HepG2 (cell line): ENCODE data around the gene CBX2. TPM values are rescaled to one million over a fixed set of nuclear protein-coding genes. Genes with fewer than 3 reads are reported as not detected.

Source experiments
- AKNA ChIP-seq: sonication (generic); formaldehyde crosslinking; IDR thresholded peaks from 2 replicates; pipeline ENCODE4 v1.4.0; 2020; ENCODE audit warnings: missing genetic modification reagents, borderline replicate concordance
- ELF4 ChIP-seq: sonication (generic); formaldehyde crosslinking; IDR thresholded peaks from 2 replicates; pipeline ENCODE4 v1.5.0; 2020; ENCODE audit warnings: missing genetic modification reagents, mild to moderate bottlenecking, moderate library complexity, borderline replicate concordance
- KDM1A ChIP-seq: IDR thresholded peaks from 2 replicates; pipeline ENCODE4 v1.6.1; 2016; ENCODE audit warnings: missing compliant biosample characterization
- MATR3 ChIP-seq: sonication (generic); formaldehyde crosslinking; IDR thresholded peaks from 2 replicates; pipeline ENCODE4 v1.4.0; 2020; ENCODE audit warnings: missing genetic modification reagents
- MBD4 ChIP-seq: IDR thresholded peaks from 2 replicates; pipeline ENCODE4 v1.6.1; 2012; ENCODE audit warnings: low read length, inconsistent platforms, borderline replicate concordance
- MEIS2 ChIP-seq: sonication (generic); formaldehyde crosslinking; IDR thresholded peaks from 2 replicates; pipeline ENCODE4 v1.9.0; 2021; ENCODE audit warnings: mild to moderate bottlenecking, missing genetic modification reagents
- PHF21A ChIP-seq: sonication (generic); formaldehyde crosslinking; IDR thresholded peaks from 2 replicates; pipeline ENCODE4 v1.5.0; 2020; ENCODE audit warnings: mild to moderate bottlenecking, missing genetic modification reagents
- PRDM10 ChIP-seq: sonication (generic); formaldehyde crosslinking; IDR thresholded peaks from 2 replicates; pipeline ENCODE4 v1.4.0; 2020; ENCODE audit warnings: low read depth, missing genetic modification reagents
- RBAK ChIP-seq: sonication (generic); formaldehyde crosslinking; IDR thresholded peaks from 2 replicates; pipeline ENCODE4 v1.5.1; 2020; ENCODE audit warnings: mild to moderate bottlenecking, missing genetic modification reagents
- SALL1 ChIP-seq: sonication (generic); formaldehyde crosslinking; IDR thresholded peaks from 2 replicates; pipeline ENCODE4 v1.8.0; 2022; ENCODE audit warnings: mild to moderate bottlenecking, missing genetic modification reagents
- SP1 ChIP-seq, 2 experiments: fragments of 450-650 bp in 1 of 2; sonication (generic) in 1 of 2; formaldehyde crosslinking in 1 of 2; IDR thresholded peaks; 2 replicates each; pipeline versions ENCODE4 v1.4.0 to v1.6.1; 2016 to 2020; ENCODE audit warnings: missing genetic modification reagents in 1 of 2
- ZBTB26 ChIP-seq: IDR thresholded peaks from 2 replicates; pipeline ENCODE4 v1.6.1; 2016; ENCODE audit warnings: missing compliant biosample characterization, missing genetic modification reagents, borderline replicate concordance
- ZFYVE20 ChIP-seq: sonication (generic); formaldehyde crosslinking; IDR thresholded peaks from 2 replicates; pipeline ENCODE4 v1.8.0; 2023; ENCODE audit warnings: low read depth, mild to moderate bottlenecking, moderate library complexity, missing genetic modification reagents, borderline replicate concordance
- ZKSCAN5 ChIP-seq: sonication (generic); formaldehyde crosslinking; IDR thresholded peaks from 2 replicates; pipeline ENCODE4 v1.5.1; 2020; ENCODE audit warnings: mild to moderate bottlenecking, missing genetic modification reagents
- ZNF367 ChIP-seq: sonication (generic); formaldehyde crosslinking; IDR thresholded peaks from 2 replicates; pipeline ENCODE4 v1.4.0; 2020; ENCODE audit warnings: missing genetic modification reagents, borderline replicate concordance
- ZNF557 ChIP-seq: sonication (generic); formaldehyde crosslinking; IDR thresholded peaks from 2 replicates; pipeline ENCODE4 v1.4.0; 2020; ENCODE audit warnings: missing genetic modification reagents
- ZNF567 ChIP-seq: sonication (generic); formaldehyde crosslinking; IDR thresholded peaks from 2 replicates; pipeline ENCODE4 v1.8.1; 2023; ENCODE audit warnings: mild to moderate bottlenecking, missing genetic modification reagents, borderline replicate concordance
- ZNF784 ChIP-seq: sonication (generic); formaldehyde crosslinking; IDR thresholded peaks from 2 replicates; pipeline ENCODE4 v1.5.1; 2020; ENCODE audit warnings: missing genetic modification reagents, mild to moderate bottlenecking, borderline replicate concordance
- polyA plus RNA-seq, 8 experiments: library from polyadenylated mRNA; depleted of rRNA in 3 of 8; stranded (reverse) in 7 of 8; unstranded in 1 of 8; fragments of >200 nt; fragmentation: Illumina TruSeq in 4 of 8; extraction: Trizol in 4 of 8; gene quantifications; 2 replicates each; pipeline versions ENCODE4 v1.2.1 to v1.2.3, GENCODE V29; 2011 to 2016; ENCODE audit warnings: low read depth in 4 of 8, missing spikeins in 1 of 8, mixed read lengths in 1 of 8; ENCODE audit not compliant: insufficient read depth in 1 of 8
- total RNA-seq, 5 experiments: library from RNA; depleted of rRNA; stranded (reverse); fragments of >200 nt; fragmentation: Illumina TruSeq; extraction: Trizol; gene quantifications; 2 replicates each; pipeline ENCODE4 v1.2.3, GENCODE V29; 2016; ENCODE audit warnings: low read depth in 1 of 5

The CBX2 gene
- total and polyA plus RNA-seq, 2 of the 13 experiments (the other 11 are each of a cell fraction or from before 2014, with no cell fraction given), result 14.5 to 31.1 TPM

- TF ChIP-seq AKNA (CRISPR knock-in tag) (no peak), MEIS2 (CRISPR knock-in tag) (no peak), ZFYVE20 (CRISPR knock-in tag) (no peak), MATR3 (no peak), ELF4 (CRISPR knock-in tag) (no peak; the same call in 1 of the 2 replicates), ZBTB26 (CRISPR knock-in tag) (no peak), PHF21A (peak; percentile 67), ZKSCAN5 (no peak), PRDM10 (CRISPR knock-in tag) (peak; percentile 89; the same call in 1 of the 2 replicates), ZNF367 (no peak), MBD4 (no peak), RBAK (no peak), ZNF557 (CRISPR knock-in tag) (no peak), SALL1 (CRISPR knock-in tag) (peak; percentile 10; the same call in 1 of the 2 replicates), ZNF567 (CRISPR knock-in tag) (0 out of 2 replicates have a peak, but pooled peaks have one; percentile 24), ZNF784 (CRISPR knock-in tag) (no peak), SP1 (IDR thresholded peaks at IDR 0.05) (no peak), SP1 (CRISPR knock-in tag; IDR thresholded peaks at IDR 0.05) (no peak), KDM1A (CRISPR knock-in tag) (no peak)
Observed at GRCh38 chr17:79800325-79801155, 22.6 kb downstream of the CBX2 start (continued).
